ENCODE data around the gene STIP1.

The STIP1 gene

GRCh38 chr11:64185693-64186491 lies at the start of gene STIP1:
Gene STIP1, plus strand, starts transcription at chr11:64186171. Its CDS starts 91 bp downstream, at chr11:64186262.
- peak; percentile 98 for DNase-seq

DNA sequence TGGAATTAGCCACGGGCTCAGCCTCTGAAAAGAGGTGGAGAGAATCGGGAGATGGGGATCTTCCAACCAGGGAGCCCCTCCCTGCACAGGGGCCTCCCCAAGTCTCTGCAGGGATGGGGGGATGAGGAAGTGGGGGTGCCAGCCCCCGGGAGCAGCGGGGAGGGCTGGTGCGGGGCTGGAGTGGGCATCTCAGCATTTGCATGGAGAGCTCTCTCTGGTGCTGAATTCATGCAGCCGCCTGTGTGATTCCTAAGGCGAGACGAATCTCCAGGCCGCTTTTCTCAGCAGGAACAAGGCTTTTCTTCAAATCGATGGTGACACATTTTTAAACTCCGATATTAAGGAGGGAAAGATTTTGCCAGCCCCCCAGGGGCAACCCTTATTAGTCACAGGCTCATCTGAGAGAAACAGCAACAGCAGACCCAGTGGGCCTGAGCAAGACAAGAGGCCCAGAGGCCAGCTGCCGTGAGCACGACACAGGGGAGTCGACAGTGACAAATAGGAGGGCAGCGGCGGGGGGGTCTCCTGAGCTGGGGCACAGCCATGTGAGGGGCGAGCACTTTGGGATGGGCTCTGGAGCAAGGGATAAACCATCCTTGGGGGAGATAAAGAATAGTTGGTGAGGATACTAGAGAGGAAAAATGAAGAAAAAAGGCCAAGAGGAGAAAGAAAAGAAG lies 49.1 kb upstream of the STIP1 start:
- no peak for DNase-seq

DNA sequence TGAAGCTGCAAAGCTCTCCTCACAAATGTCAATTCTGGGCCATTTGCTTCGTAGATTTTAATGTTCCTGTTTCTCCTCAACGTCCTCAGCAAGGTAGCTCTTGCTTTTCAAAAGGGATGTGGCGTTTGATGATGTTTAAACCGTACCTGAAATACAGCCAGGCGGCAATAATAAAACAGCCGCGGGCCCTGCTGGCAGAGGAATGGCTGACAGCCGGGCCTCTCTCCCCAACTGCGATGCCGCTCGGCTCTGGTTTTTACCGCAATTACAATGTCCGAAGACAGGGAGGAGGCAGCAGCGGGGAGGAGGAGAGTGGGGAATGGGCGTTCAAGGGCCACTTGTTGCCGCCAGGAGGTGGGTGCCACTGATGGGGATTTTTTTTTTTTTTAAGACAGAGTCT lies 47.6 kb upstream of the STIP1 start:
- DNase-seq = no peak

DNA sequence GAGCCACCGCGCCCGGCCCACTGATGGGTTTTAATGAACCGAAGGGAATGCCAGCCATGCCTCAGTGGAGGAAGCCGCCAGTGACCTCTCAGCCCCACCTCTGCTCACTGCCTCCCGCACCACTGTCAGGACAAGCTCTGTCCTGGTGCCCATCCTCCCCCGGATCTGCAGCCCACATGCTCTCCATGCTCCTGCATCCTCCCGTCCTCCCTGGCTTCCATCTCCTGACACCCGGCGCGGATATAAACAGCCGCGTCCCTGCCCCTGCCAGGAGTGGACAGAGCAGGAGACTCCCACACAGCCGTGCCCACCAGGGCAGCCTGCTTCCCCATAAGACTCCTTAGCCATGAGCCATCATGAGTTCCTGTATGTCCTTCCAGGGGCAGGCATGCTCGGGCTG lies 46.9 kb upstream of the STIP1 start:
- DNase-seq = no peak

DNA sequence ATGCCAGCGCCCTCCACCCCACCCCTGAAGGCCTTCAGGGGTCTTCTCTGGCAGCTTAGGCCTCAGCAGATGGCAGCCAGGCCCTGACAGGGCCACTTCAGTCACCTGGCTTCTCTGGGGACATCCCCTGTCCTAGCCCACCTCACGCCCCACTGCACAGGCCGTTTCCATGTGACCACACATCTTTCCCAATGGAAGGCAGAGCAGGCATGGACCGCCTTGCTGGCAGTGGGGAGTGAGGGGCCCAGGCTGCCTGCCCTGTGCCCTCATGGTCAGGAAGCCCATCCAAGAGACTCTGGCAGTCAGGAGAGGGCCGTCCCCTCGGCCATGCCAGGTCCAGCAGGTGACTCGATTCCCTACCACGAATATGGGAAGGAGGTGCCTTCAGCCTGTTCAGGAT lies 45.9 kb upstream of the STIP1 start:
- no peak for DNase-seq

DNA sequence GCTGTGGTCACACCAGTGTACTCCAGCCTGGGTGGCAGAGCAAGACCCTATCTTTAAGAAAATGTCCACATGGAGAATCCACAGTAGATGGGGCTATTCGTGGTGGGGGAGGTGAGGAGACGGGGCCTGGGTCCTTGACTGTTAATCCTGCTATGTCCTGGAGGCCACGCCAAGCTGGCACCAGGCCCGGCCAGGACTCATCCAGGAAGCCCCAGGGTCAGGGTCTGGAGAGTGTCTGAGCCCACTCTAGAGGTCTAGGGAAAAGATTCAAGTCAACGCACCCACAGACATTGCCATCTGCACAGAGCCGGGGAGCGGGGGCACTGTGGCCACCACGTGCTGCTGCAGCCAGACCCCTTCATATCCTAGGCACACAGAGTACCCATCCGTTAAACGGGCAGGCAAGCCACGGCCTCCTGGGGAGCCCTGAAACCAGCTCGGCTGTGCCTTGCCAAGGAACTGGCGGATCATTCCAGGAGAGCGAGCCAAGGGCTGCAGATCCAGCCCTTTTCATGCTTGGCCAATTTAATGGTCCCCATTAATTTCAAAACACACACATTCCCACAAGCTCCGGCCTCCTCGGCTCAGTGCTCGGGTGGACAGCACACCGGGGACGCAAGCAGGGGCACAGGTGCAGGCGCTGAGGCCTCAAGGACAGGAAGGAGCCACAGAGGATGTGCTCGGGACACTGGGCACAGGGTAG lies 44.7 kb upstream of the STIP1 start:
- DNase-seq = no peak

GRCh38 chr11:64144587-64145472 lies 41.1 kb upstream of the STIP1 start:
- DNase-seq = no peak

- peak; percentile 42 for DNase-seq
Measured at GRCh38 chr11:64146036-64146955, 39.7 kb upstream of the STIP1 start.

GRCh38 chr11:64148226-64148916 lies 37.6 kb upstream of the STIP1 start:
- peak; percentile 53 for DNase-seq

DNA sequence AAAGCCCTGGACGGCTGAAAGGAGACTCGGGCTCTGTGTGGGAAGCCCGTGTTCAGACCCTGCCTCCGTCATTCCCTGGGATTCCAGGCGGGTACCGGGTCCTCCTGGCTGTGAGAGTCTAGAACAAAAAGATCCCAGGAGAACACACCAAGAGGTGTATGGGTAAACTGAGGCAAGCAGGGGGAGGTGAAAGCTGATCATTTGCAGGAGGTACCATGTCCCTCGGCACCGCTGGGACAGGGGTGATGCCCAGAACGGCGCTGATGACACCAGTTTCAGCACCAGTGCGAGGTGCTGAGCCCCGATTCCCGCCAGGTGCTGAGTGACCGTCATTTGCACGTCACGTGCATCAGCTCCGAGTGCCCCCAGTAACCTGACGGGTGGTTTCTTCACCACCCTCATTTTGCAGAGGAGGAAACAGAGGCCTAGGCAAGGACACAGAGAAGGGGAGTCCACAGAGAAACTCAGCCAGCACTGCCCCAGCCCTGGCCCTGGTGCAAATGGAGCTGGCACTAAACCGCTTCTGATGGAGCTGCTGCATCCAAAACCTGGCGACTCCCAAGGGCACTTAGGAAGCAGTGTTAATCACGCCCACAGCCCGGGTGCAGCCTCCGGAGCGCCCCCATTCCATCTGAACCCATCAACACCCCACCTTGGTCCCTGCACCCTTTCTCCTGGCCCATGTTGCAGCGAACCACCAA lies 36.9 kb upstream of the STIP1 start:
- DNase-seq = no peak

DNA sequence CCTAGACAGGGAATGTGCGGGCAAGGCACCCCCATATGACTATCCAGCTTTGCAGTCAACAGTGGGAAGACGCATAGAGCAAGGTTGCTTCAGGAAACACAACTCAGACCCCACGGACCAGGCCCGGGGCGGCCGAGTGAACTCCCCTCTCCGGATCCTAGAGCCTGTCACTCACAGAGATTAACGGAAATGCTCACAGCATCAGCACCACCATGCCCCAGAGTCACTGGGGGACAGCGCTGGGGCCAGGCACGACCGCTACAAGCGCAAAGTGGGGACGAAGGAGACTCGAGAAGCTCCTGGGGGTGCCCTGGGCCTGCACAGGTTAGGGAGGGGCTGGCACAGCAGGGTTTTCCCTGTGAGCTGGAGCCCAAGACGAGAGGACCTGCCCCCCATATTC lies 35.9 kb upstream of the STIP1 start:
- no peak for DNase-seq

DNA sequence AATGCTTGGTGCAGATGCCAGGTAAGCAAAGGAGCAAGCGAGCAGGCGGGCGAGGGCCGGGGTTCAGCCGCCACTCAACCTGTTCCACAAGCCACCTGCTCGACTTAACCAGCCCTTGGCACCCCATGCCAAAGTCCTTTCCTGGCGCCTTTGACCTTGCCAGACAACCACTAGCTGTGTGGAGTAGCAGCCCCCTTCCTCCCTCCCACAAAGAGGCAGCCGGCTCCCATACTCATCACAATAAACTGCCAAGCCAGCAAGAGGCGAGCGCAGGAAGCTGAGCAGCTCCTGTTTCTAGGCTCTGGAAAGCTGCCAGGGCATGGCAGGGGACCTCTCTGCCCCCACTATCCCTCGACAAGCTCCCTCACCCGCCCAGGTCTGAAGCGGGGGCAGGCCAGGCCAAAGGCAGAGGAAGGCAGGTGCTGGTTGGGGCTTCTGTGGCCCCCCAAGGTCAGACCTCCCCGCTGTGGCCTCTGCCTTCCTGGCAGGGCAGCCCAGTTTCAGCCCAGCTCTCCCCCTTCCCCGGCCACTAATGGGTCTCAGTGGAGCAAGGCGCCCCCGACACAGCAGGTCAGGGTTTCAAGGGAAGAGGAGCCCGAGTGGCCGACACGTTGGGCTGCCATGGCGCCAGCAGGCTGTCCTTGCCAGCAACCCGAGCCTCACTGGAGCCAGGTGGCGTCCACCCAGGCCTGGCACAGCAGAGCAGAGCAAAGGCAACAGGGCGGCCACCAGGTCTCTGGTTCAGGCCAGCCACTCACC lies 35.3 kb upstream of the STIP1 start:
- no peak for DNase-seq

- DNase-seq = no peak
Measured at GRCh38 chr11:64151337-64151736, 34.6 kb upstream of the STIP1 start.

DNA sequence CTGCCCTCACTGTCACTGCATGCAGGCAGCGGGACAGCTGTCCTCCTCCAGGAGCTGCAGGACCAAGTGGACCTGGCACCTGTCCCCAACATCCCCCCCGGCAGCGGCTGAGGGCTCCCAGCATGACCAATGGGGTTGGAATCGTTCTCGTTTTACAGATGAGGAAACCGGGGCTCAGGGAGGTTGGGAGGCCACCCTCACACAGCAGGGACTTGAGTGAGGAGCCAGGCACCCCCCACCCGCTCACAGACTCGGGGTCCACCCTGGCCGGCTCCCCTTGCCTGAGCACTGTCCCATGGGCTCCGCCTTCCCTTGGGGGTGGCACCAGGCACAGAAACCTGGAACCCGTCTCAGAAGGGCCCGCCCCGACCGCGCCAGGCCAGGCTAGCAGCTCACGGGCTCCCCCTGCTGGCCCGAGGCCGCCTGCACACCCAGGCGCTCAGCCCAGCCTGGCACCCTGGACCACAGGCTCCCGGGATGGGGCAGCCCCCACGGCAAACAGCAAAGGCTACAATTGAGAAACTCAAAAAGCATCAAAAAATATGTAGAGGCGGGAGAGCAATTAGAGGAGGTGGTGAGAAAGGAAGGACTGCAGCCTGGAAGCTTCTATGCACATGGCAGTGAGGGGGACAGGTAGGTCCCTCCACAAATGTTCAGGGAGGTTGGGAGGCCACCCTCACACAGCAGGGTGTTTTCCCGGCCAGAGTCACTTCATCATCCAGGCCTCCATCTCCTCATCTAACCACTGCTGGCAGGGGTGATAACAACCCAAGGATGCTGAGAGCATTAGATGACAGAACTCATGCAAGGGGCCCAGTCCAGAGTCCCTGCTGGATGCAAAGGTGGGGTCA lies 32.9 kb upstream of the STIP1 start:
- peak; percentile 59 for DNase-seq

DNA sequence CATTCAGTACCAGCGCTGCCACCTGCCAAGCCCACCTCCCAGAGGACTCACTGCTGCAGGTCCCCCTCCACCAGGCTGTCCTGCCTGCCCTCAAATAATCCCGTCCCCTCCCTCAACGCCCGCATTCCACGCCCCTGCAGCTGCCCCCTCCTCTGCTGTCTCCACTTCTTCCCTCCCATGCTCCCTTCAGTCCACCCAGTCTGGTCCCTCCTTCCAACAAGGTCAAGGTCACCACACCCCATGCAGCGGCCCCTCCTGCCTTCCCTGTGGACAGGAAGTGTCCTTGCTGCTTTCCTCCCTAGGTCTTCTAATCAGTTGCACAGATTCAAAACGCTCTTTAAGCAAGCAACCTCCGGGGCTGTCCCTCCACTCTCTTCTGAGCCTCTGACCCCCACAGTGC lies 32.2 kb upstream of the STIP1 start:
- DNase-seq = no peak

- DNase-seq = no peak
Measured at GRCh38 chr11:64156235-64157011, 29.5 kb upstream of the STIP1 start.

DNA sequence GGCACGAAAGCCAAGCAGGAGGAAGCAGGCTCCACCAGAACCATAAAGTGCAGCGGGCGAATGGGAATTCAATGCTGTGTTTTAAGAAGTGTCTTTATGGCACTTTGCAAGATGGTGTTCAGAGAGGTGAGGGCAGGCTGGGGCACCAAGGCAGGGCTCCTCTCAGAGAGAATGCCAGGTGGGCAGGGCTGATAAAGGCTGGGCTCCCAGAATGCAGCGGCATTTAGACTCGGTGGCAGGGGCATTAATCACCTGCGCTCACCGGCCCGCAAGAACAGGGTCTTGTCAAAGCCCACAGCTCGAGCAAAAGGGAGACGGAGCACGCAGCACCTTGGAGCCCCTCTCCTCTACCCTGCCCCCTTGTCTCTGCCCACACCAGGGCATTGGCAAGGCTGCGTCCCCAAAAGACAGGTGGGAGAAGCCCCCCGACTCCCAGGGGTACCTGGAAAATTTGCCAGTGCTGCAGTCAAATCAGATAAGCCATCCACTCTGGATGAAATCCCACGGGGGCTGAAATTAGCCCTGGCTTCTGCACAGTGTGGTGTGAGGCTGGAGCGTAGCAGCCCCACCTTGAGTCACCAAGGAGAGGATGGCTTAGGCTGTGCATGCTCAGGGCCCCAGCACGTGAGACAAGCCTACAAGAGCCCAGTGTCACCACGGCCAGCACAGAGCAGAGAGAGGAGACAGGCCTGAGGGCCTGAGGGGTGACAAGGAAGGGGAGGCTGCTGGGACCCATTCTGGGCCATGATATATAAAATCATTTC lies 28.2 kb upstream of the STIP1 start:
- DNase-seq = no peak
